LNCaP clone FGC (cell line): ENCODE data around the gene ERICH2.
"Not testable (repeated sequence)": the region's sequence is repeated elsewhere in the genome, so short reads cannot be mapped to it uniquely, and the experiment has no call there.

Source experiments
- DNase-seq: peaks from one replicate; pipeline ENCODE4 v3.0.0-alpha.2; 2011; ENCODE audit warnings: low read depth
- H3K4me3 ChIP-seq: 2 replicates; pipeline ENCODE4 v1.5.1; 2011; ENCODE audit warnings: mild to moderate bottlenecking, low read depth, low read length, control low read depth
- CTCF ChIP-seq: IDR thresholded peaks from 2 replicates; pipeline ENCODE4 v1.5.1; 2012; ENCODE audit warnings: mild to moderate bottlenecking; ENCODE audit not compliant: control insufficient read depth, insufficient read depth; ENCODE audit errors: extremely low read depth

The ERICH2 gene

GRCh38 chr2:170743530-170744239 lies 26.5 kb upstream of the ERICH2 start:
- no peak for DNase-seq

GRCh38 chr2:170744248-170745002 lies 25.8 kb upstream of the ERICH2 start:
- no peak for TF ChIP-seq CTCF

More at GRCh38 chr2:170743530-170744239, 26.5 kb upstream of the ERICH2 start:
- no peak for TF ChIP-seq CTCF
- H3K4me3 ChIP-seq: no peak overlapping the region

GRCh38 chr2:170745305-170745704 lies 24.9 kb upstream of the ERICH2 start:
- no peak for TF ChIP-seq CTCF
- no peak for DNase-seq

More at GRCh38 chr2:170744248-170745002, 25.8 kb upstream of the ERICH2 start:
- H3K4me3 ChIP-seq: no peak overlapping the region
- DNase-seq: no peak

GRCh38 chr2:170747921-170748320 lies 22.3 kb upstream of the ERICH2 start:
- no peak overlapping the region for H3K4me3 ChIP-seq
- no peak for DNase-seq
- TF ChIP-seq CTCF: no peak

More at GRCh38 chr2:170745305-170745704, 24.9 kb upstream of the ERICH2 start:
- no peak overlapping the region for H3K4me3 ChIP-seq

- not testable (repeated sequence) for DNase-seq, H3K4me3 ChIP-seq
Observed at GRCh38 chr2:170751555-170751954, 18.6 kb upstream of the ERICH2 start.

GRCh38 chr2:170761572-170761971 lies 8.6 kb upstream of the ERICH2 start:
- no peak for DNase-seq
- TF ChIP-seq CTCF: no peak
- H3K4me3 ChIP-seq: no peak overlapping the region

- H3K4me3 ChIP-seq: no peak overlapping the region
- no peak for TF ChIP-seq CTCF
- no peak for DNase-seq
Observed at GRCh38 chr2:170762760-170763159, 7.4 kb upstream of the ERICH2 start.
